Smooth muscle cell of the brain vasculature (primary cell): ENCODE measurements around the gene GALNTL6.
"Not testable (repeated sequence)": the region's sequence is repeated elsewhere in the genome, so short reads cannot be mapped to it uniquely, and the experiment has no call there.

Experiments used
- DNase-seq: peaks from one replicate; pipeline ENCODE4 v3.0.0-alpha.2; 2012; ENCODE audit warnings: low read depth, low spot score

Gene GALNTL6

DNA sequence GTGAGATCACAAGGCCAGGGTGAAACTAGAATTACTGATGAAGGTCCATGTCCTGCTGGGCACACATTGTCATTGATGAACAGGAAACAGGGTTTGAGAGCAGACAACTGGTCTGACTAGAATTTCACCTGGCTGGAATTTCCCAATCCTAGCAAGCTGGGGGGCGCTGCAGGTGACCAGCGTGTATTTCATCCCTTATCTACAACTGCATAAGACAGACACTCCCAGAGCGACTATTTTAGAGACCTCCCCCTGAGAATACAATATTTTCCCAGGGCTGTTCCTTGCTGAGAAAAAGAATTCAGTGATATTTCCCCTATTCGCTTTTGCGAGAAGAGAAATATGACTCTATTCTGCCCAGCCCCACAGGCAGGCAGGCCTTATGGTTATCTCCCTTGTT is 922.8 kb downstream of the GALNTL6 start:
- DNase-seq, result no peak

DNA sequence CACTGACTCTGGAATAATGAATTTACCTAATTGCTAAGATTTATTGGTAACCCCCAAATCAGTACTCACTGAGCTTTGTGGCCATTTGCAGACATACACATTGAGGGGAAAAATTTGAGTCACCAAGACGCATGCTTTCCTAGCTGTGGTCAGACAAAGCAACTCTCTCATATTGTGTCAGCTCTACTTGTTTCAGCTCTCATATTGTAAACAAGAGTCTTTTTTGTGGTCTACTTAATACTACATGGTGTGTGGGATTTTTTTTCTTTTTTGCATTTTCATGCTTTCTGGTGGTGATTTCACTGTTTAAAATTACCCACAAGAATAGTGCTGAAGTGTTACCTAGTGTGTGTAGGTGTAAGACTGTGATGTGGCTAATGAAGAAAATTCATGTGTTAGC is 927.2 kb downstream of the GALNTL6 start:
- DNase-seq, result no peak

DNA sequence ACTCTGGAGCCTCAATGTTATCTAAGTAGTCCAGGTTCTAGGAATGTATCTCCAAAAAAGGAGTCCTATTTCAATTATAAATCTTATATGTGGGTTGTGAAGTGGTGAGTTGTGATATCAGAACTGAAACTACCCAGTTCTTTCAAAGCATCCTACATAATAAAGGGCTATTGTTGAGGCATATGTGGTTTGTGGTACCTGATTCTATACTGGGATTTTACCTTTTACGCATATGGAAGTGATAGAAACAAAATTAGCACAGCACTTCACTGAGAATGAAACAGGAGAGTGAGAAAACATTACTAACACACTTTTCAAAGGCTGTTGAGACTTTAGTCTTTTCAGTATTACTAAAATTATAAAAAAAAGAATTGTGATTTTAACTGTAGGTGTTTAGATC is 937.7 kb downstream of the GALNTL6 start:
- DNase-seq, result no peak

GRCh38 chr4:172751550-172751949 is 938.3 kb downstream of the GALNTL6 start:
- no peak for DNase-seq

GRCh38 chr4:172758586-172759340 is 945.6 kb downstream of the GALNTL6 start:
- no peak for DNase-seq

- no peak for DNase-seq
These were observed 947.3 kb downstream of the GALNTL6 start for GRCh38 chr4:172760512-172760911.

DNA sequence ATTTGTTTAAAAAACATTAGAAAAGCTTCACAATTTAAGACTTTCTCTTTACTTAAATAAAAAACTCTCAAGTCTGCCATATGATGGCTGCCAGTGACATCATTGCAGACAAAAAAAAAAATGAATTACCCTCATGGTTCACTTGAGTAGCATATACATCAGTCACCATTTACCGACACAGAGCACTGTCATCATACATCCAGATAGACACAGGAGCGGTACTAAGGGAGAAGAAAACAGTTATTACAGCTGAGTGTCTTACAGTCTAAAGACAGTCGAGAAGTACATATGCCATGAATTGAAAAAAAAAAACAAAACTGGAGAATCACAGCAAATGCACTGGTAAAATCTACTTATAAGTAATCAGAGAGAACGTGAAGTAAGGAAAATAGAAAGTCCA is 949.7 kb downstream of the GALNTL6 start:
- no peak for DNase-seq

- DNase-seq, result no peak
These were observed 957.6 kb downstream of the GALNTL6 start for GRCh38 chr4:172770787-172771186.

DNA sequence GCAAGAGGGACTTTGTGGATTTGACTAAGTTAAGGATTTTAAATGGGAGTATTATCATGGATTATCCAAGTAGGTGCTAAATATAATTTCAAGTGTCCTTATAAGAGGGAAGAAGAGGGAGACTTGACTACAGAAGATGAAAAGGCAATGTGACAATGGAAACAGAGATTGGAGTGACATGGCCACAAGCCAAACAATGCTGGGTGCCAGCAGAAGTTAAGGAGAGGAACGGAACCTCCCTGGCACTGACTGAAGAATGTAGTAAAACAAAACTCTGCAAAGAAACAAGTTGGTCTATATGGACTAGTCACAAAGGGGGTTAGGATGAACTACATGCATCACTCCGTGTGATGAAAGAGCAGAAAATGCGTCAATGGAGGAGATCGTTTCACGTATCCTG is 959.6 kb downstream of the GALNTL6 start:
- DNase-seq, result no peak

DNA sequence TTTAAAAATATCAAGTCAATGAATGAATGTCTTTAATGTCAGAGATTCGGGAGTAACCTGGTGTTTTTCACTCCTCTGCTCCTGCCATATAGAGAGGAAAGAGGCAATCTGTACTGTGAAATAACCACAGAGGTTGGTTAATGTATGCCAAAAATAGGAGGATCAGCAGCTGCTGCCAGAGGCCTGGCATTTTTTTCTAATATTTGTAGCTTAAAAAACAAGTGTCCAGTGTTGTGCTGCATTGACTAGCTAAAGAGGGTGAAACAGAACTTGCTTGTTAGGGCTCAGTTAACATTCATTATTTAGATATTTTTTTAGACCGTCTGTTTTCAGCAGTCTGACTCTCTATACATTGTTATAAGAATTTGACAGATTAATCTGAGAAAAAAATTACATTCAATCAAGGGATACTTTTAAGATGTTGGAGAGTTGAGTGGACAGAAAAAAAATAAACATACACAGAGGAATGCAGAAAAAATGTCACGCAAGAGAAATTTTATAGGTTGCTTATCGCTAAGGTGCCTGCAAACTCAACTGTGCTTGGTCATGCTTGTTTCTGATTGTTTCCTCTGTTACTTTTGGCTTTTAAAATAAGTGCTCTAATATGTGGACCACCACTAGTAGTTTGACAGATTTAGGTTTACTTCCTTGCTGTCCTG is 963.1 kb downstream of the GALNTL6 start:
- no peak for DNase-seq

DNA sequence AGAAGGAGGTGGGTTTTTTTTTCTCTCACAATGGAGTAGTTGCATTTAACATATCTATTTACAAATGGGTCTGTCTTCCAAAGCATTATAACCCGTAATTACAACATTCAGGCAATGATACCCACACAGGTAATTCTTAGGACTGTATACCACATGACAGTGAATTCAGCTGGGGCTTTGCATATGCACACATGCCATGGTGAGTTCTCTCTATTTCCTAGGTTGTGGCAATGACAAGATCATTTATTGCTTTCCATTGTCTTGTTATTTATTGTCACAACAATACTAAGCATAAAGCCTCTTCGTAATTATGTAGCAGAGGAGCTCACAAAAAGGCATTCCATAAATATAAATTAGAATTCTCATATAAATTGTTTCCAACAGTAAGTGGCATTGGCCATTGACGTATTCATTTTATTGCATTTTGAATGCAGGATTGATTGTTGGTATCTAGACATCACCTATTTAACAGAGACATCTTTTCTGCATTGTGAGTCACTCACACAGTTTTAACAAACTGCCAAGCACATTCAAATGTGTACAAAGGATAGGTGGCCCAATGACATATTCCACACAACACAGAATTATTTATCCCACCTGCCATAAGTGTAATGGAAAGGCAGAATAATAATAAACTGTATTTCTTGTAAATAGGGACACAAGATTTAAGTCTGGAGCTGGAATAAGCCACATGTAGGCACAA is 964.7 kb downstream of the GALNTL6 start:
- DNase-seq, result no peak

GRCh38 chr4:172778583-172778982 is 965.4 kb downstream of the GALNTL6 start:
- no peak for DNase-seq

DNA sequence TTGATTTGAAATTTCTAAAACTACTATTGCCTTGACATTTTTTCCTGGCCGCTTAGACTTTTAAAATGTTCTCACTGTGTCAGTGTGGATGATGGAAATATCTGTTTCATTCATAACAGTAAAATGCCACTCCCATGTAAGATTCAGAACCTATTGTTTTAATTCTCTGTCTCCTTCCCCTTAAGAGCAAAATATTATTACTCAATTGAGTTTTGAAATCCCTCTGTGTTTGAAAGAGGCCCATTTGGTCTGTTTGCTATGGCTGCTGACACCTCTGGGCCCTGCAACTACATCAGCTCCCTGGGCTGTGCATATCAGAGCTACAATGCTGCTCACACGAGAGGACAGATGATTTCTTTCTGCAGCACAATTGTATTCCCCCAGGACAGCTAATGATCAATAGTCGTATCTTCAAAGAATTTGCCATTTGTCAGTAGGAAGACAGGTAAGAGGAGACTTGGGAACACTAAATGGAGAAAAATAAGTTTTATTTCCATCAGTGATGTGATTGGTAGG is 967.4 kb downstream of the GALNTL6 start:
- DNase-seq, result no peak

GRCh38 chr4:172785613-172786012 is 972.4 kb downstream of the GALNTL6 start:
- no peak for DNase-seq

GRCh38 chr4:172786039-172786792 is 973.0 kb downstream of the GALNTL6 start:
- no peak for DNase-seq

- no peak for DNase-seq
These were observed 973.9 kb downstream of the GALNTL6 start for GRCh38 chr4:172787111-172787510.

DNA sequence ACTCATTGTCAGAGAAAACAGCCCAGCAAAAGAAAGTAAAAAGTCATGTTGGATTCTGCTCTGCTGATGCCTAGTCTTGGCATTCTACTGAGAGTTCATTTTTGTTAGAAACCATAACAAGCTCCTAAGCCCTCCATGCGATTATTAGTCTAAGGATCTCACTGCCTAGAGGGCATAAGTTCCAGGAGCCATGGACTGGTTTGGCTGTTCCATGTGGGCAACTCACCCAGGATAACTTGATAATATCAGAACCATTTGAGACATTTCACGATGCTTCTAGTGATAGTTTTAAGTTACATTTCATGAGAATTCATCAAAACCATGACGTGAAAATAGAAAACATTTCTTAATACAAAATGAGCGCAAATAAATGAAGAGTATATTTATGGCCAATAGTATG is 978.6 kb downstream of the GALNTL6 start:
- DNase-seq, result no peak

DNA sequence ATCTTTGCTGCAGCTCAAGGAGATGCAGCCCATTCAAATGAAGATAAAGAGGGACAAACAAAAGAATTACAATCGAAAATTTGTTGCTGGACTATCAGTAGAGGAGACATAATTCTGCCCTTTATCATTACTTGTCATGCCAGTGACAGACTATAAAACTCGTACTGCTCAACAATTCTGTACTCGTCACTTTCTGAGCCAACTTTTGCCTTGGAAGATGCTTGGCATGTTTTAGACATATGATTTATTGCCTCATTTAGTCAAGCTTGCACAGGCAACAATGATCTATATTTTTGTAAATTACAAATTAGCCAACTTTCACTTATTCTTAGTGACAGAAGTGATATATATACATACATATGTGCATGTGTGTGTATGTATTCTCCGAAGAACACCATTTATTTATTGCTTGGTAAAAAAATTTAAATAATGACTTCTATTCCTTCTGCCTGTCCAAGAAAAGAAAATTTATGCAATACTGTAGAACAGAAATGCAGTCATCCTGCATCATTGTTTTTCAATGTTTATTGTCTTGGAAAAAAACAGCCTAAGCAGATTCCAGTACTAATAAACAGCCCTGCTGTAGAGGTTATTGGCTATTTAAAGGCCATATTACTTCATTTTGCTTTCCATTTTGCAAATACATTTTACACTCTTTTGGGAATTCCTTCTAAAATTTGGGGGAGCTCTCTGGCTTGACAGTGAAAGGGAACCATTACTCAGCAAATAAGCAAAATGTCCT is 980.5 kb downstream of the GALNTL6 start:
- DNase-seq, result no peak

DNA sequence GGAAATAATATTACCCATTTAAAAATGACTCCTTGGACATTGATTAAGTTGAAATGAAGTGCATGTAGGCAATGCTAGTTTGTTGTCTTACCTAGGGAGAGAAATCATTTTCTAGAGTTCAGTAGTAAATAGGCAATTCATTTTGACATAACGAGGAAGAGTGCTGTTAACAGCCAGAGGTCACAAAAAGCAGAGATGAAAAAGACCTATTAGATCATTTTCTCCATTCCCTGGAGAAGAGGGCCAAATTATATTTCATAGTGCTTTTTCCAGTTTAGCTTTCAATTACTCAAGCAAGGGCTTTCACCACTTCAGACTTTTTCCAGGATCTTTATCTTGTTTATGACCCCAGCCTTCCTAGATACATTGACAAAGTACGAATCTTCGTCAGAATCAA is 981.1 kb downstream of the GALNTL6 start:
- DNase-seq, result no peak

DNA sequence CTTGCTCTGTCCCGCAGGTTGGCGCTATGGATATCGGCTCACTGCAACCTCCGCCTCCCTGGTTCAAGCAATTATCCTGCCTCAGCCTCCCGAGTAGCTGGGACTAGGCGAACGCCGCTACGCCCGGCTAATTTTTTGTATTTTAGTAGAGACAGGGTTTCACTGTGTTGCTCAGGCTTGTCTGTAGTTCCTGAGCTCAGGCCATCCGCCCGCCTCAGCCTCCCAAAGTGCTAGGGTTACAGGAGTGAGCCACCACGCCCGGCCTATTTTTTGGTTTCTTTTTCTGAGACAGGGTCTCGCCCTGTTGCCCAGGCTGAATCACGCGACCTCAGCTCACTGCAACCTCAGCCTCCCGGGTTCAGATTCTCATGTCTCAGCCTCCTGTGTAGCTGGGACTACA is 984.1 kb downstream of the GALNTL6 start:
- DNase-seq, result not testable (repeated sequence)

DNA sequence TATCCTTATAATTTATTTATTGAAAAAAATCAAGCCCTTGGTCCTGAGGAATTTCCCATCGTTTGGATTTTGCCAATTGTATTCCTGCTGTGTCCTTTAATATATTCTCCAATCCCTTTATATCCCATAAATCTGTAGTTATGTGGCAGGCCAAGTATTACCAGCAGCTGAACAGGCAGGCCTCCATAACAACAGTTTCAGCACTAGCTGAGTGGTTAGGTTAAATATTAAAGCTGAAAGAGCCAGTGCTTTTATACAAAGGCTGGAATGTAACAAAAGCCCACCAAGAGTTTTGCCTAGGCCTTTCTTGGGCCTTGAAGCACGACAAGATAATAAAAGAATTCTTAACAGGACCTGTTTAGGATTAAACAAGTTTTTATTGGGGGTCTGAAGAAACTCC is 988.8 kb downstream of the GALNTL6 start:
- DNase-seq, result no peak
